Measurements from ENCODE around the gene EIF2AK3. TPM values are rescaled to one million over a fixed set of nuclear protein-coding genes. Genes with fewer than 3 reads are reported as not detected.

The EIF2AK3 gene
- total and polyA plus RNA-seq, 2 of the 4 experiments (the other 2 are of a cell fraction), result 7.9 to 22.8 TPM

DNA sequence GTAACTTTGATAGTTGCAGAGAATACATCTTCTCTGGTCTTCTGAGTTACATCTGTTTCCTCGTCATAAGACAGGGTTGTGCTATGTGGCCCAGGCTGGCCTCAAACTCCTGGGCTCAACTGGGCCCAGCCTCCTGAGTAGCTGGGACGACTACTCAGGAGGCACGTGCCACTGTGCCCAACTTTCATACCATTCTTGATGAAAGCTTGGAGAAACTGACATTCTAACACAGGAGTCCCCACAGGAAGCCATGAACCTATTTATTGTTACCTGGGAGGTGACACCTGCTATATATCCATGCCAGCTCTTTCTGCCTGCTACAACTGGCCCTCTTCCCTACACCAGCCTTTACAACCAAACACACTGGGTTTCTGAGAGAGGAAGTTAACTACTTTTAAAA, 19.1 kb downstream of the EIF2AK3 start:
- ATAC-seq (ENCODE audit: low read depth), result no peak
- dilution Hi-C loops (cut with HindIII; ENCODE audit: low sequenced_read_pairs, unreplicated experiment), result no loop called here
- no peak overlapping the region for H3K23ac ChIP-seq (ENCODE audit: low read depth, low read length)
- intact Hi-C loops (cut with micrococcal nuclease), result no loop called here
- peaks cover 23 to 38% of the 10 kb centered on the region in 2 experiments for H3K79me1 ChIP-seq (ENCODE audit: low read depth in 1 of 2, low read length in 2 of 2)
- H3K4ac ChIP-seq (ENCODE audit: low read depth, low read length), result no peak overlapping the region
- H3K9me1 ChIP-seq (ENCODE audit: insufficient read depth, low read length), result peaks cover 7% of the 10 kb centered on the region
- POLR2A ChIA-PET (ENCODE audit: unreplicated experiment), result no interaction called here
- H3K4me3 ChIP-seq (ENCODE audit: insufficient read depth, low read depth, low read length), result no peak overlapping the region
- TF ChIP-seq, protein P1, sequence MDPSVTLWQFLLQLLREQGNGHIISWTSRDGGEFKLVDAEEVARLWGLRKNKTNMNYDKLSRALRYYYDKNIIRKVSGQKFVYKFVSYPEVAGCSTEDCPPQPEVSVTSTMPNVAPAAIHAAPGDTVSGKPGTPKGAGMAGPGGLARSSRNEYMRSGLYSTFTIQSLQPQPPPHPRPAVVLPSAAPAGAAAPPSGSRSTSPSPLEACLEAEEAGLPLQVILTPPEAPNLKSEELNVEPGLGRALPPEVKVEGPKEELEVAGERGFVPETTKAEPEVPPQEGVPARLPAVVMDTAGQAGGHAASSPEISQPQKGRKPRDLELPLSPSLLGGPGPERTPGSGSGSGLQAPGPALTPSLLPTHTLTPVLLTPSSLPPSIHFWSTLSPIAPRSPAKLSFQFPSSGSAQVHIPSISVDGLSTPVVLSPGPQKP (IDR thresholded peaks at IDR 0.05; ENCODE audit: borderline replicate concordance, low read depth, low read length), result no peak
- TF ChIP-seq POLR2A (IDR thresholded peaks at IDR 0.05; ENCODE audit: low read depth, low read length) (no peak), FOS (IDR thresholded peaks at IDR 0.05; ENCODE audit: low read depth, low read length) (no peak), BHLHE40 (IDR thresholded peaks at IDR 0.05; ENCODE audit: low read depth, low read length) (no peak), CEBPB (IDR thresholded peaks at IDR 0.05; ENCODE audit: low read depth, low read length) (no peak), RAD21 (IDR thresholded peaks at IDR 0.05; ENCODE audit: low read length) (no peak), RFX5 (IDR thresholded peaks at IDR 0.05; ENCODE audit: low read depth, low read length) (no peak)
- TF ChIP-seq, protein P2, sequence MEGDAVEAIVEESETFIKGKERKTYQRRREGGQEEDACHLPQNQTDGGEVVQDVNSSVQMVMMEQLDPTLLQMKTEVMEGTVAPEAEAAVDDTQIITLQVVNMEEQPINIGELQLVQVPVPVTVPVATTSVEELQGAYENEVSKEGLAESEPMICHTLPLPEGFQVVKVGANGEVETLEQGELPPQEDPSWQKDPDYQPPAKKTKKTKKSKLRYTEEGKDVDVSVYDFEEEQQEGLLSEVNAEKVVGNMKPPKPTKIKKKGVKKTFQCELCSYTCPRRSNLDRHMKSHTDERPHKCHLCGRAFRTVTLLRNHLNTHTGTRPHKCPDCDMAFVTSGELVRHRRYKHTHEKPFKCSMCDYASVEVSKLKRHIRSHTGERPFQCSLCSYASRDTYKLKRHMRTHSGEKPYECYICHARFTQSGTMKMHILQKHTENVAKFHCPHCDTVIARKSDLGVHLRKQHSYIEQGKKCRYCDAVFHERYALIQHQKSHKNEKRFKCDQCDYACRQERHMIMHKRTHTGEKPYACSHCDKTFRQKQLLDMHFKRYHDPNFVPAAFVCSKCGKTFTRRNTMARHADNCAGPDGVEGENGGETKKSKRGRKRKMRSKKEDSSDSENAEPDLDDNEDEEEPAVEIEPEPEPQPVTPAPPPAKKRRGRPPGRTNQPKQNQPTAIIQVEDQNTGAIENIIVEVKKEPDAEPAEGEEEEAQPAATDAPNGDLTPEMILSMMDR (conservative IDR thresholded peaks at IDR 0.05; ENCODE audit: low read depth, low read length), result no peak
- TF ChIP-seq, protein P3, sequence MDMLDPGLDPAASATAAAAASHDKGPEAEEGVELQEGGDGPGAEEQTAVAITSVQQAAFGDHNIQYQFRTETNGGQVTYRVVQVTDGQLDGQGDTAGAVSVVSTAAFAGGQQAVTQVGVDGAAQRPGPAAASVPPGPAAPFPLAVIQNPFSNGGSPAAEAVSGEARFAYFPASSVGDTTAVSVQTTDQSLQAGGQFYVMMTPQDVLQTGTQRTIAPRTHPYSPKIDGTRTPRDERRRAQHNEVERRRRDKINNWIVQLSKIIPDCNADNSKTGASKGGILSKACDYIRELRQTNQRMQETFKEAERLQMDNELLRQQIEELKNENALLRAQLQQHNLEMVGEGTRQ (IDR thresholded peaks at IDR 0.05; ENCODE audit: low read depth, low read length), result no peak
- in situ Hi-C loops (cut with MboI; ENCODE audit: low sequenced_read_pairs), result no loop called here
- H3K56ac ChIP-seq (ENCODE audit: extremely low read depth, insufficient read depth, low read length), result no peak overlapping the region
- no peaks in the 10 kb centered on the region for H3K9me3 ChIP-seq (ENCODE audit: control insufficient read depth, insufficient read depth, low read length)
- no peak overlapping the region for H3K14ac ChIP-seq (replicated peaks; ENCODE audit: low read depth, low read length)
- BruUV-seq (replicated peaks), result no TSS peak
- H2BK120ac ChIP-seq (ENCODE audit: low read depth, low read length), result no peak overlapping the region
- H3K4me2 ChIP-seq (ENCODE audit: low read depth, low read length), result no peak overlapping the region
- H2AK9ac ChIP-seq (replicated peaks; ENCODE audit: low read depth, low read length, poor library complexity), result no peak overlapping the region
- H2BK5ac ChIP-seq (ENCODE audit: low read depth, low read length, poor library complexity, severe bottlenecking), result no peak overlapping the region
- no peak overlapping the region for H2AK5ac ChIP-seq (ENCODE audit: low read depth, low read length)
- H4K8ac ChIP-seq (ENCODE audit: low read depth in 2 of 2, low read length in 2 of 2), result no peak overlapping the region
- no peak overlapping the region for H2AFZ ChIP-seq (replicated peaks; ENCODE audit: low read length, poor library complexity)
- WGBS, 2 experiments (ENCODE audit: extremely low coverage in 2 of 2, insufficient read length in 1 of 2), result no CpG with 5 or more reads among the region's 3 CpGs
- H2BK15ac ChIP-seq (ENCODE audit: low read depth, low read length), result no peak overlapping the region
- peaks cover 2% of the 10 kb centered on the region for H3K36me3 ChIP-seq (ENCODE audit: control insufficient read depth, insufficient read depth, low read length)
- DNase-seq, result no peak
- H3K4me1 ChIP-seq (ENCODE audit: control insufficient read depth, insufficient read depth, low read length), result peaks cover 2% of the 10 kb centered on the region; the same call in 1 of the 2 replicates
- CTCF ChIA-PET, result interaction anchor here (1.5 kb wide), 1 partner anchor 62 kb away, joined by 3 read pairs; no protein-coding TSS in a partner anchor
- no peaks in the 10 kb centered on the region for H3K27me3 ChIP-seq (ENCODE audit: control insufficient read depth, insufficient read depth, low read length)
- no peak overlapping the region for H2BK20ac ChIP-seq (ENCODE audit: low read depth, low read length)
- peaks cover 16% of the 10 kb centered on the region; the same call in 1 of the 2 replicates for H4K20me1 ChIP-seq (ENCODE audit: insufficient read depth, low read length)
- no peak overlapping the region for H4K91ac ChIP-seq (ENCODE audit: insufficient read depth, low read depth, low read length)
- H3K27ac ChIP-seq (ENCODE audit: insufficient read depth, low read length), result no peak overlapping the region
- H3K18ac ChIP-seq (ENCODE audit: low read depth, low read length), result no peak overlapping the region
- no peak overlapping the region for H4K5ac ChIP-seq (ENCODE audit: low read depth, low read length)
- no peak overlapping the region for H3K9ac ChIP-seq (ENCODE audit: low read depth, low read length)
